GM21529 (cell line): Measurements from ENCODE around the gene CD40.

Experiments
- ATAC-seq: cut with Tn5 transposase; IDR thresholded peaks from one replicate; pipeline ENCODE4 v1.9.1; 2021; ENCODE audit not compliant: unreplicated experiment

Gene CD40

GRCh38 chr20:46145713-46146112 lies 27.6 kb downstream of the CD40 start:
- ATAC-seq: no peak

DNA sequence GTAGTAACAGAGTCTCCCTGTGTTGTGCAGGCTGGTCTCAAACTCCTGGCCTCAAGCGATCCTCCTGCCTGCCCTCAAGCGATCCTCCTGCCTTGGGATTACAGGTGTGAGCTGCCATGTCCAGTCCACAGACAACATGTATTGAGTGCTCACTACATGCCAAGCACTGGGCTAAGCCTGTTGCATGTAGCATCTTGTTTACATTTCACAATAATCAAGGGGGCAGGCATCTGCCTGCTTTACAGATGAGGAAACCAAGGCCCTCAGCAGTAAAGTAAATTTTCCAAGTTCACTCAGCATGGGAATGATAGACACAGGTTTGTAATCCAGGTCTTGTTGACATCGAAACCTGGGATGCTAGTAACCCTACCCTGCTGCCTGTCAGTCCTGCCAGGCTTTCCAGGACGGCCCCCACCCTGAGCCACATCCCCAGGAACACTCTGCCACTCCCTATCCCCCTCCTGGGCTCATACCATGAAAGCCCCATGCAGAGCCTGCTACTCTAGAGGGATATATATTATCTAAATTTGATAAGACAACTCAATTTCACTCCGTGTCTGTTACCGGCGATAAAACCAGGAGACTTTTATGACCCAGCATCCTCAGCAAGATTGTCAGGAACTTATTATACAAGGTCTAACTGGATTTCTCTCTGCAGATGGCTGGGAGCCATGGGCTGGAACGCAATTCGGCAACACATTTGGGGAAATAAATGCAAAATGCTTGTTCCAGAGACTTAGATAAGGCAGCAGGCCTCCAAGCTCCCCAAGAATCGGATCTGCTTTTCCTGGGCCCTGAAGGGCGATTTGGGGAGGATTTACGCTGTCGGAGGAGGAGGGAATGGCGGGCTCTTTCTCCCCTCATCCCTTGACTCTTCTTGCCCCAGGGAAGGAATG lies 30.4 kb downstream of the CD40 start:
- no peak for ATAC-seq

DNA sequence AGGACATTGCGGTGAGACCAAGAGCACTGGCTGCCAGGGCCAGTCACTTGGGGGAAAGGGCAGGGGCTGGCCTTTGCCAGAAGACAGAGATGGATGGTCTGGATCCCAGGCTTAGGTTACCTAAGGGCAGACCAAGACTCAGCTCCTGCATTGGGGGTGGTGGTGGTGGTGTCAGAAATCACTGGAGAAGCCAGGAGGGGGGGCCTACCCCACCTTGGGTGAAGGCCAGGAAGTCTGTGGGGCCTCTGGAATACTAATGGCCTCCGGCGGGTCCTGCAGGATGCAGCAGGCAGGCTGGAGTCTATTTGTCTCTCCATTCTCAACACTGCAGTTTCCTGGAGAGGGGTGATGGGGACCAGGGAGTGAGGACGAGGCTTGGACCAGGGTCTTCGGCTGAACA lies 32.8 kb downstream of the CD40 start:
- no peak for ATAC-seq

- no peak for ATAC-seq
Measured at GRCh38 chr20:46151936-46152335, 33.8 kb downstream of the CD40 start.

- no peak for ATAC-seq
Measured at GRCh38 chr20:46152824-46153586, 34.9 kb downstream of the CD40 start.

- ATAC-seq: no peak
Measured at GRCh38 chr20:46154305-46154704, 36.2 kb downstream of the CD40 start.

GRCh38 chr20:46154796-46155195 lies 36.7 kb downstream of the CD40 start:
- no peak for ATAC-seq

- ATAC-seq: no peak
Measured at GRCh38 chr20:46156065-46156464, 38.0 kb downstream of the CD40 start.

DNA sequence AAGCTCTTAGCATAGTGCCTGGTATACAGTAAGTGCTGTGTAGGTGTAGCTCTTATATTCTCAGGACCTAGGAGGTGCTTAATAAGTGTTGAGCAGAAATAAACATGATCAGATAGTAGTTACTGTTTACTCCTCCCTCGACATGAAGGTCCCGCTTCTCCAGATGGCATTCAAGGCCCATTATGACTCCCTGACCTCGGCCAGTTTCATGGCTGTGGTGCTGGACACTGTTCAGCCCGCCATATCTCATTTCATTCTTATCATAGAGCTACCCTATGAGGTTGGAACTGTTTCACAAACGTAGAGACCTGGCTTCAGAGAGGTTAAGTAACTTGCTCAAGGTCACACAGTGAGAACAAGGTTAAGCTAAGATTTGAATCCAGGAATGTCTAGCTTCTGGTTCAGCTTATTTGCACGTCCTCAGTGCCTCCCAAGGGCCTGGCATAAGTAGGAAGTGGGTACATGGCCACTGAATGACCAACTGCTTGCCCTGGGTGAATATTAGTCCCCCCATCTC lies 39.0 kb downstream of the CD40 start:
- ATAC-seq: no peak

GRCh38 chr20:46157625-46158024 lies 39.5 kb downstream of the CD40 start:
- no peak for ATAC-seq

GRCh38 chr20:46158476-46158987 lies 40.4 kb downstream of the CD40 start:
- ATAC-seq: no peak

DNA sequence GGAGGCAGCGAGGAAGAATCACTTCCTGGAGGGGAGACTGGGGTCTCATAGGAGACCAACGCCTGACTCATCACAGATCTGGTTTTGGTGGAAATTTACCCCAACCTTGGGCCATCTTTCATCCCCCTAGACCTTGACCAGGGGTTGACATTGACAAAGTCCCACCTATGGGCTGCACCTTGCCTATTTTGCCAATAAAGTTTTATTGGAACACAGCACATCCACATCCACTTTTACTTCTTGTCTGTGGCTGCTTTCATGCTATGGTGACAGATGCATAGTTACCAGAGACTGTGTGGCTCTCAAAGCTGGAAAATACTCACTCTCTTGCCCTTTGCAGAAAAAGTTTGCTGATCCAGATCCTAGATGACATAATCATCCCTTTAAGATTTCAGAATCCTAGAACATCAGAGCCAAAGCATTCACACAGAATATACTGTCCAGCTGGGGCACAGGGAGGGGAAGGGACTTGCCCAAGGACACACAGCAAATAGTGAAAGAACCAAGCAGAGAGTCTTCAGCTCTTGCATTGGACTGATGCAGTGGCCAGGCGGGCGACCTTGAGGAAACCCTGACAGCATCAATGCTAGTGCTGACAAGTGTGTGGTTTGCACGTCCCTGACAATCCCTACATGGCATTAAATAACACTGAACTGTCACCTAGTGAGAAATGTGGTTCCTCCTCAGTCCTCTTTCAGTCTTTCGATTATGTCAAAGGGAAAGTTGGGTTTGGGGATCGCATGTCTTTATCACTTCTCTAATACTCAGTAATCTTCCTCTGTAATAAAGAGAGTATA lies 41.2 kb downstream of the CD40 start:
- ATAC-seq: no peak

GRCh38 chr20:46160661-46161060 lies 42.5 kb downstream of the CD40 start:
- no peak for ATAC-seq

DNA sequence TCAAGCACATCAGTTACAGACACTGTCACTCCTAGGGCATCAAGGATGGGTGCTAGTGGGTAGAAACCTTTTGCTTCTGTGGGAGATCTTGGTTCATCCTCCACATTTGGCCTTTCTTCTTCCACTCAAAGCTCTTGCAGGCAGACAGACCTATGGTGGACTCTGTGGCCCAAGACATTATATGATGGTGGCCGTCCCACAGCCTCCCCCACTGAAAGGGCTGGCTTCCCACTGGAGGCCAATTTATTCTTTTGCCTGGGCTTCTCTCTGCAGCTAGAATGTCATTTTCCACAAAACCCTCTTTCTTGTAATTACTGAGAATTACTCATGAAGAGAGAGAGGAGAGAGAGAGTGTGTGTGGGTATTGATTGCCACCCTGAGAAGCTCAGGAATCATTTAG lies 43.8 kb downstream of the CD40 start:
- ATAC-seq: no peak

GRCh38 chr20:46164254-46164653 lies 46.1 kb downstream of the CD40 start:
- ATAC-seq: no peak

- ATAC-seq: no peak
Measured at GRCh38 chr20:46167080-46167479, 49.0 kb downstream of the CD40 start.

GRCh38 chr20:46168438-46168837 lies 50.3 kb downstream of the CD40 start:
- ATAC-seq: no peak

- no peak for ATAC-seq
Measured at GRCh38 chr20:46169245-46170171, 51.4 kb downstream of the CD40 start.

GRCh38 chr20:46171476-46171875 lies 53.4 kb downstream of the CD40 start:
- no peak for ATAC-seq

DNA sequence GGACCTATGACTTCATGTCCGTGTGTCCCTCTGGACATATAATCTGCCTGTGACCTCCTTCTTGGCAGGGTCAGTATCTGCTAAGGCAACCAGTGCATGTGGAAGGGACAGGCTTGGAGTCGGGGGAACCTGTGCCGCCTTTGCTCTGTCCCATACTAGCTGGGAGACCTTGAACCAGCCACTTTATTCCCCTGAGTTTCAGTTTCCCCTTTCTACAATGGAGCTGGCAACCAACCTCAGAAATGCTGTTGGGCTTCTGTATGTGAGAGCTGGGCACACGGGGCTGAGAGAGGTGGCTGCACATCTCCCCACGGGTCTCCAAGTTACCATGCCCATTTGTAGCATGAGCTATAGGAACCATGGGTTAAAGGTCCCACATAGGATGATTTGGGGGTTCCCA lies 53.8 kb downstream of the CD40 start:
- no peak for ATAC-seq
